GM18520 (cell line): ENCODE measurements around the gene EDIL3.
A peak's percentile ranks its signal among the peaks of the same experiment; 100 is the strongest.

ENCODE experiments used
- ATAC-seq: cut with Tn5 transposase; IDR thresholded peaks from one replicate; pipeline ENCODE4 v1.9.1; 2021; ENCODE audit not compliant: unreplicated experiment

EDIL3 gene

DNA sequence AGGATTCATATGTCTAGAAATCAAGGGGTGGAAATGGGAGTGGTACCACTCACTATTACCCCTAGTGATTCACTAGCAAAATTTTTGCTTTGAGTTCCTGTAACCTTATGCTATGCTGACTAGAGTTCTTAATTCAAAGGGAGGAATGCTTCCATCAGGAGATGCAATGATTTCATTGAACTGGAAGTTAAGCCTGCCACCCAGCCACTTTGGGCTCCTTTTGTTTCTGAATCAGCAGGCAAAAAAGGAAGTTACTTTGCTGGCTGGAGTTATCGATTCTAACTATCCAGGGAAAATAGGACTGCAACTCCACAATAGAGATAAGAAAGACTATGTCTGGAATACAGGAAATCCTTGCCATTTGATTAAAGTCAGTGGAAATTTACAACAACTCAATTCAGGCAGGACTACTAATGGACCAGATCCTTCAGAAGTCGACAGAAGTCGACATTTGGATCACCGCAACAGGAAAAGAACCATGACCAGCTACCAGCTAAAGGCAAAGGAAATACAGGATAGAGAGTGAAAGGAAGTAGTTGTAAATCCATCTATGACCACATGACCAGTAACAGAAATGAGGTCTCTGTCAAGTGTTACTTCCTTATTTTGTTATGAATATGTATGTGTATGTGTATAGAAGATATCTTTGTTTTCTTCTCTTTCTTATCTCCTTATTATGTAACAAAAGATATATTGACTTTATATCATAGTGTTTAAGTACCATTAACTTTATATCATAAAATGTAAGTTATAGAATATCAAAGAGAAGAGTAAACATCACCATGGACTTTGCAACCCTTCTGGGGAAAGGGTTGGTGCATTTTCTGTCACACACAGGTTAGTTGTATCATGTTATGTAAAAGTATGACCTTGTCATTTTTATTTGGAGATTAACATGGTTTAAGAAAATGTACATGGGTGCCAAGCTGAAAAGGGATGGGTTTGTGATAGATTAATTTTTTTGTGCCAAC, 465.3 kb downstream of the EDIL3 start:
- peak; percentile 57 for ATAC-seq

DNA sequence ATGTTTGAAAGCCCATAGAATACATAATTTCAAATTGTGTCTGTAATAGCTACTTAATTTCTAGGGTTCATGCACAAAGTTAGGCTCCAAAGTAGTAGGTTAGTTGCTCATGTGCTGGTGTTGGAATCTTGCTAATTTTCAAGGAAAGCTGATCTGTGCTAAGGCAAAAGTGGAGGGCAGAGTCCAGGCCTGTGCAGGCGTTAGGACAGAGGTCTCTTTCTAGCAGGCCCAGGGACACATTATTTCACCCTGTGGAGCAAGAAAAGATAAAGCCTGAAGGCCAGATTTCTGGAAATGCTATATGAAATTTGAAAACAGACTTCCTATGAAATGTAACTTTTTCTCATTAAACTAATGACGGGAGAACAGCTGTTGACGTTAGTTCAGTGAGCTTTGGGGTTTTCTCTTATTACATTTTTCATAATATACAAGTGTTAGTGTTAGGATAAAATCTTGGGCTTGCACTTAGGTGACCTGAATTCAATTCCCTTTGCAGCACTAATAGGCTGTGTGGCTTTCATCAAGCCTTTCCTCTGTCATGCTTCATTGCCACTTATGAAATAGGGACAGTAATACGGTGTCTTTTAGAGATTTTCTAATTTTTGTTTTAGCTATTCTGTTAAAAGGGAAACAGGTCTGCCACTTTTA, 467.3 kb downstream of the EDIL3 start:
- ATAC-seq, result no peak

DNA sequence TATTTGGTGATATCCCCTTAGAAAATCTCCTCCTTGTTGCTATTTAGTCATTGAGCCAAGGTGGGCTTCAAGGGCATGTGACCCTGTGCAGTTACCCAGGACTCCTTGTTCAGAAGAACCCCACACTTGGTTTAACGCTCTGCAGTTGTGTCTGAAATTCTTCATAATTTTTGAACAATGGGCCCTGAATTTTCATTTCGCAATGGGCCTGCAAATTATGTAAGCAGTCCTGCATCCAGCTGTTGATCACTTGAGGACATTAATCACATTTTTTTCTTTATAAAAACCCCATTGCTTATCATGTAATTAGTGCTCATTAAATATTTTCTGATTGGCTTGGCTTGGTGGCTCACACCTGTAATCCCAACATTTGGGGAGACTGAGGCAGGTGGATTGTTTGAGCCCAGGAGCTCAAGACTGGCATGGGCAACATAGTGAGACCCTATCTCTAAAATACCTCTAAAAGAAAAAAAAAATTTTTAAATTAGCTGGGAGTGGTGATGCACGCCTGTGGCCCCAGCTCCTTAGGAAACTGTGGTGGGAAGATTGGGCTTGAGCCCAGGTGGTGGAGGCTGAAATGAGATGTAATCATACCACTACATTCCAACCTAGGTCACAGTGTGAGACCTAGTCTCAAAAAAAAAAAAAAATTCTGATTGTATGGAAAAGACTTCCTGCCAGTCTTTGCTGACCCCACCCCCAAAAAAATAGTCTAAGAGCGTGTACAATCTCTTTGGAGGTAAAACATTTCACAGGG, 469.8 kb downstream of the EDIL3 start:
- ATAC-seq, result no peak

DNA sequence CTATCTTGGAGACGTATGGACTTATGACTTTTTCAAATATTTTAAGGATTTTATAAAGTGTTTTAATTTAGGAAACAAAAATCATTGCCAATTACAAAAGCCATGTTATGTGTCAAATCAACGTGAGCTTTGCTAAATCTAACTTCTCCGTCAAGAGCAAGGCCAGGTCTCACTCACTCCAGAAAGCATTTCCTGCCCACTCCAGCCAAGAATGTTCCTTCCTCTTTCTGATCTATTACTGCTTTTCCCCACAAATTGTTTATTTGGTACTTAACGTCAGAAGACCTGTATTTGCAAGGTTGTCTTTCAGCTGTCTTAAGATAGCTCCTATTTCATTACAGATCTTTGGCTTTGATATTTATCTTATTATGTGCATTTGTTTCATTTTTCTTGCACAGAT, 470.5 kb downstream of the EDIL3 start:
- ATAC-seq, result no peak

DNA sequence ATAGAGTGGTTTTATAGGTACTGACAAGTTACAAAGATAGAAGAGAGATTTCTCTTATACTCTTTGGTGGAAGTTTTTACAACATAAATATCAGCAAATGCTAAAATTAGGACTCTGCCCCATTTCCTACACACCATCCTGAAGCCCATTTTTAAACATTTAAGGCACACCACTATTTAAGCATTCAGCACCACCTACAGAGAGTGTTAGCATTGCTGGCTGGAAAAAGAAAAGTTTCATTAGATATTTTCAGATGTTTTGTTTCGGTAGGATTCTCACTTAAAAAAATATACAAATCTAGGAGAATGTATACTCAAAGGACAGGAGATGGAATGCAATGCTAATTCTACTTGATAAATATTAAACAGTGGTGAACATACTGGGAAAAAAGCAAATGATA, 471.1 kb downstream of the EDIL3 start:
- no peak for ATAC-seq

DNA sequence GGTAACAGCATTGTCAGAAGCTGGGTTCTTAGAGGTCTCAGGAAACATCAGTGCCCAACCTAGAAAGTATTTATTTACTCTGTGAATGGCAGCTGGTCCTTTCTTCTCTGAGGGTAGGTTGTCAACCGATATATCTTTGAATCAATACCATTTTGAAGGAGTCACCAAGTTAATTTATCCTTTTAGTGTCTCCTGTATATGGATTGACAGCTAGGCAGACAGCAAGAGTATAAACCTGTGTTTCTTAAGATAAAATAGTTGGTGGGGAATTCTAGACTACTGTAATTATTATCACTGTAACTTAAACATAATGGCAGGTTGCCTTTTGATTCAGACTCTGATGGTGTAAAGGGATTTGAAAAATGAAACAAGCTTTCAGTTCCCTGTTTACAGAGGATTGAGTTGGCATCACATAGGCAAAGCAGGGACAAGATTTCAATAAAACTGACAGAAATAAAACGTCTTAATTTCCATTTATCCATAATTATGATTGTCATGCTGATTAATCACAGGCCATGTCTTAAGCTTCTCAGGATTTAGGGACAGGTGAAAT, 473.2 kb downstream of the EDIL3 start:
- ATAC-seq, result no peak

DNA sequence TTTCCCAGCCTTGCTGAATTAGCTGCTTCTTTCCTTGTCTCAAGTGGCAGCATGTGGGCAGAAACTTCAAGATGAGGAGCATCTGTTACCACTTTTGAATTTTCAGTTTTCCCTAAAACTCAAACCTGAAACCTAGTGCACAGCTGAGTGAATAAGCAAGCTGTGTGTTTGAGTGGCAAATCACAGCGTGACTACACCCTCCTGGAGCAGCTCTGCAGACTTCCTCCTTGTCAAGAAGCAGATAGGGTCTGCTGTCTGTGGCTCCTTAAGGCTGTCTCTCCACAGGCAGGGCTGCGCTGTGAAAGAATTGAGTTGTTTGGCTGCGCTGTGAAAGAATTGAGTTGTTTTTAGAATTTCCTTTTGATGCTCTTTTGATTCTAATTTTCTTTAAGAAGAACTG, 484.4 kb downstream of the EDIL3 start:
- ATAC-seq, result no peak

DNA sequence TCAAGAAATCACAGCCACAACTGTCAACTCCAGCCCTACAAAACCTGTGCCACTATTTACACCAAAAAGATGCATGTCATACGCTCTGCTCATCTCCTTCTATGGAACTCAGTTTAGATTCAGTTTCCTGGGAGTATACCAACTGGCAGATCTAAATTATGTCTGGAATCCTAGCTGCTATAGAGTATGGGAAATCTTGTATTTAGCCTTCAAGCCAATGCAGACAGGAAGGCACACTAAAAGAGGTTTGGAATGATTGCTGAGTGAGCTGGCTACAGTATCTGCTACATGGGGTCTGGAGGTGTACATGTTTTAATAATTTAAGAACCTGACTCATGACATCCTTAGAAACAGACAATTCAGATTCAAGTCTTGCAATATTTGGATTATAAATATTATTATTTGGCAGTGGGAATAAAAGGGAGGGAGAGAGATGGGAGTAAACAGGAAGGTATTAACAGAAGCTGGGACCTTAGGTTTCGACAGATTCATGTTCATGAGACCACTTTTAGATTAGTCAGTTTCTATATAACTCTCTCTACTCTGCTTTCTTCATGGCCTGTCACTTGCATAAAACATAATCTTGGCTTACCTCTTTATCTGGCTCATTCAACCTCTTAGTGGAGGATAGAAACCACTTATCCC, 485.2 kb downstream of the EDIL3 start:
- ATAC-seq, result no peak

DNA sequence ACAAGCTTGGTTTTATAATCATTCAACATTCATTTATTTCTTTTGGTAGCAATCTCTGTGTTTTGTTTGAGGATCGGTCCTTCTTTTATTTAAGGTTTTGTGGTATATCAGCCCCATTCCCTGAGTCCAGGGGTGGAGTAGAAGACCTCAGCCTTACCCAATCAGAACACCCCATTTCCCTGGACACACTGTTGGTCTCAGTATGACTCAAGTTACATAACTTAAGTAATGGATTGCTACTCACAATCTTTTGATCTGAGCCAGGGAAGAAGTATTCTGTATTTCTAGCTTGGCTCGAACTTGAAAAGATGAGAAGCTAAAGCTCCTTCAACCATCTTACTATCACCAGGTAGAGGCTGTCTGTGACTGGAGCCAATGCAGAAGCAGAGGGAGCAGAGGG, 488.8 kb downstream of the EDIL3 start:
- no peak for ATAC-seq

DNA sequence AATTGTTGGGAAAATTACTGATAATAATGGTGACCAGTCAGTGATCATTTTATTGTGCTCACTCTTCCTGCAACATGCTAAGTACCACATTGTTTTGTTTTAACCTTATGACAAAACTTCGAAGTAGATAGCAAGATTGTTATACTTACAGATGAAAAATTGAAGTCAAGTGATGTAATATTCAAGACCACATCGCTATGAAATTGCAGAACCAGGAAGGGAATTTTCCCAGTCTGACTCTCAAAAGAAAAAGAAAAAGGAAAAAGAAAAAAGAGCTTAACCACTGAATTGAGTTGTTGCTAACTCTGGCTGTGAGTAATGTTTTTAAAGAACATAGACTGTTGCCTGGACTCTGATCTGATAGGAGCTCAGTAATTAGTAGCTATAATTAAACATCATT, 493.4 kb downstream of the EDIL3 start:
- ATAC-seq, result no peak
